ENCODE data around the gene KCND2. TPM values are rescaled to one million over a fixed set of nuclear protein-coding genes. Genes with fewer than 3 reads are reported as not detected.

Gene KCND2
- polyA plus RNA-seq, 3 donors: not detected

- no peak for TF ChIP-seq CTCF (IDR thresholded peaks at IDR 0.05)
- H3K27ac Mint-ChIP-seq: no peak overlapping the region
- no peak overlapping the region for H2AFZ ChIP-seq (ENCODE audit: insufficient read depth, low read depth, low read length, poor library complexity, severe bottlenecking)
- no peaks in the 10 kb centered on the region for H3K36me3 ChIP-seq (replicated peaks in 1 of 2; ENCODE audit: control insufficient read depth in 1 of 2, insufficient read depth in 2 of 2, low read length in 2 of 2)
- no peak for DNase-seq
- no peak overlapping the region for H3K4me3 ChIP-seq (replicated peaks in 1 of 3; ENCODE audit: low read depth in 2 of 3, low read length in 3 of 3)
- H3K27ac ChIP-seq (ENCODE audit: low read depth in 1 of 2, low read length in 2 of 2): no peak overlapping the region
- no peaks in the 10 kb centered on the region for H3K9me3 ChIP-seq (replicated peaks in 1 of 2; ENCODE audit: control insufficient read depth in 1 of 2, insufficient read depth in 1 of 2, low read length in 2 of 2)
- no peaks in the 10 kb centered on the region for H3K27me3 Mint-ChIP-seq (ENCODE audit: low read depth in 3 of 3)
- intact Hi-C loops (cut with micrococcal nuclease): no loop called here
- H3K4me3 Mint-ChIP-seq: no peak overlapping the region
- H3K4me1 ChIP-seq (ENCODE audit: control insufficient read depth in 1 of 2, insufficient read depth in 2 of 2, low read length in 2 of 2): no peaks in the 10 kb centered on the region
- no peaks in the 10 kb centered on the region for H3K36me3 Mint-ChIP-seq
- no peak overlapping the region for H3K4me2 ChIP-seq (replicated peaks; ENCODE audit: extremely low read depth, low read length, poor library complexity, severe bottlenecking)
- no peak overlapping the region for H3K9ac ChIP-seq (ENCODE audit: insufficient read depth, low read length, poor library complexity, severe bottlenecking)
- no peaks in the 10 kb centered on the region for H3K27me3 ChIP-seq (ENCODE audit: control insufficient read depth in 2 of 2, insufficient read depth in 2 of 2, low read length in 2 of 2)
- no peaks in the 10 kb centered on the region for H4K20me1 ChIP-seq (ENCODE audit: insufficient read depth, low read length)
- no peaks in the 10 kb centered on the region for H3K9me3 Mint-ChIP-seq
- no peaks in the 10 kb centered on the region for H3K79me2 ChIP-seq (ENCODE audit: insufficient read depth, low read length)
- no peaks in the 10 kb centered on the region for H3K4me1 Mint-ChIP-seq
- no CpG with 5 or more reads among the region's 2 CpGs for WGBS (ENCODE audit: insufficient coverage)
These were observed 139.4 kb downstream of the KCND2 start for GRCh38 chr7:120412139-120413050.

GRCh38 chr7:120413164-120413563 lies 140.2 kb downstream of the KCND2 start:
- no peak overlapping the region for H3K4me3 Mint-ChIP-seq
- Histone ChIP-seq H3K27ac (ENCODE audit: low read depth in 1 of 2, low read length in 2 of 2) (no peak overlapping the region), H3K79me2 (ENCODE audit: insufficient read depth, low read length) (no peaks in the 10 kb centered on the region), H3K9me3 (replicated peaks in 1 of 2; ENCODE audit: control insufficient read depth in 1 of 2, insufficient read depth in 1 of 2, low read length in 2 of 2) (no peaks in the 10 kb centered on the region), H4K20me1 (ENCODE audit: insufficient read depth, low read length) (no peaks in the 10 kb centered on the region), H3K4me2 (replicated peaks; ENCODE audit: extremely low read depth, low read length, poor library complexity, severe bottlenecking) (no peak overlapping the region), H3K27me3 (ENCODE audit: control insufficient read depth in 2 of 2, insufficient read depth in 2 of 2, low read length in 2 of 2) (no peaks in the 10 kb centered on the region), H2AFZ (ENCODE audit: insufficient read depth, low read depth, low read length, poor library complexity, severe bottlenecking) (no peak overlapping the region), H3K36me3 (replicated peaks in 1 of 2; ENCODE audit: control insufficient read depth in 1 of 2, insufficient read depth in 2 of 2, low read length in 2 of 2) (no peaks in the 10 kb centered on the region), H3K4me1 (ENCODE audit: control insufficient read depth in 1 of 2, insufficient read depth in 2 of 2, low read length in 2 of 2) (no peaks in the 10 kb centered on the region), H3K4me3 (replicated peaks in 1 of 3; ENCODE audit: low read depth in 2 of 3, low read length in 3 of 3) (no peak overlapping the region), H3K9ac (ENCODE audit: insufficient read depth, low read length, poor library complexity, severe bottlenecking) (no peak overlapping the region)
- H3K27me3 Mint-ChIP-seq (ENCODE audit: low read depth in 3 of 3): no peaks in the 10 kb centered on the region
- intact Hi-C loops (cut with micrococcal nuclease): no loop called here
- H3K36me3 Mint-ChIP-seq: no peaks in the 10 kb centered on the region
- H3K27ac Mint-ChIP-seq: no peak overlapping the region
- no peaks in the 10 kb centered on the region for H3K4me1 Mint-ChIP-seq
- DNase-seq: no peak
- no peak for TF ChIP-seq CTCF (IDR thresholded peaks at IDR 0.05)
- no peaks in the 10 kb centered on the region for H3K9me3 Mint-ChIP-seq

All from CD14-positive monocyte (primary cell).